D721Med (cell line): ENCODE data around the gene KDM6A.
"Not testable (repeated sequence)": the region's sequence is repeated elsewhere in the genome, so short reads cannot be mapped to it uniquely, and the experiment has no call there.

Source experiments
- DNase-seq: peaks from one replicate; pipeline ENCODE4 v3.0.0; 2011; ENCODE audit warnings: low spot score; ENCODE audit not compliant: insufficient read length
- FAIRE-seq: peaks from 2 replicates; lab custom pipeline; 2011; peaks lifted over from hg19 to GRCh38; lab: Jason Lieb, UNC
- TF ChIP-seq, protein P1 (sequence below): IDR thresholded peaks from 2 replicates; pipeline ENCODE4 v1.5.1; 2012; ENCODE audit warnings: mild to moderate bottlenecking, control low read depth; ENCODE audit not compliant: insufficient read depth; ENCODE audit errors: missing control alignments

KDM6A gene

GRCh38 chrX:45083314-45083713 lies 210.3 kb downstream of the KDM6A start:
- no peak for DNase-seq
- TF ChIP-seq, protein P1, sequence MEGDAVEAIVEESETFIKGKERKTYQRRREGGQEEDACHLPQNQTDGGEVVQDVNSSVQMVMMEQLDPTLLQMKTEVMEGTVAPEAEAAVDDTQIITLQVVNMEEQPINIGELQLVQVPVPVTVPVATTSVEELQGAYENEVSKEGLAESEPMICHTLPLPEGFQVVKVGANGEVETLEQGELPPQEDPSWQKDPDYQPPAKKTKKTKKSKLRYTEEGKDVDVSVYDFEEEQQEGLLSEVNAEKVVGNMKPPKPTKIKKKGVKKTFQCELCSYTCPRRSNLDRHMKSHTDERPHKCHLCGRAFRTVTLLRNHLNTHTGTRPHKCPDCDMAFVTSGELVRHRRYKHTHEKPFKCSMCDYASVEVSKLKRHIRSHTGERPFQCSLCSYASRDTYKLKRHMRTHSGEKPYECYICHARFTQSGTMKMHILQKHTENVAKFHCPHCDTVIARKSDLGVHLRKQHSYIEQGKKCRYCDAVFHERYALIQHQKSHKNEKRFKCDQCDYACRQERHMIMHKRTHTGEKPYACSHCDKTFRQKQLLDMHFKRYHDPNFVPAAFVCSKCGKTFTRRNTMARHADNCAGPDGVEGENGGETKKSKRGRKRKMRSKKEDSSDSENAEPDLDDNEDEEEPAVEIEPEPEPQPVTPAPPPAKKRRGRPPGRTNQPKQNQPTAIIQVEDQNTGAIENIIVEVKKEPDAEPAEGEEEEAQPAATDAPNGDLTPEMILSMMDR: no peak
- FAIRE-seq: no peak

DNA sequence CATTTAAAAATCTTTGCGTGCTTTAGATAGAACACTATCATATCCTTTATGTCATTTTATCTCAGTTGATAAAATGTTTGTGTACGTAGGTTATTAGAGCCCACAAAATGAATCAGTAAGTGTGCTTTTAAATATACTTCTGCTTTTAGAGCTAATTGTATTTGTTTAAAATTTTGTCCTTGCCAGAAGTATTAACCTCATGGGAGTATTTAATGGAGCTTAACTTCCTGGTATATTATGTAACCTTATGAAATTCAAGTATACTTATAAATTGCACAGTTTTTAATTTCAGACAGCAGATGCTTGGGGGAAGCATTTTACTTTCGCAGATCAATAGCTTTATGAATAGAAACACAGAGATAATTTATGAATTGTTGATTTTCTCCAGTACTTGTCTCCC lies 237.5 kb downstream of the KDM6A start:
- DNase-seq (no peak), FAIRE-seq (no peak)
- TF ChIP-seq, protein P1: no peak

GRCh38 chrX:45126158-45126557 lies 253.2 kb downstream of the KDM6A start:
- FAIRE-seq (no peak), DNase-seq (no peak)
- TF ChIP-seq, protein P1: no peak

DNA sequence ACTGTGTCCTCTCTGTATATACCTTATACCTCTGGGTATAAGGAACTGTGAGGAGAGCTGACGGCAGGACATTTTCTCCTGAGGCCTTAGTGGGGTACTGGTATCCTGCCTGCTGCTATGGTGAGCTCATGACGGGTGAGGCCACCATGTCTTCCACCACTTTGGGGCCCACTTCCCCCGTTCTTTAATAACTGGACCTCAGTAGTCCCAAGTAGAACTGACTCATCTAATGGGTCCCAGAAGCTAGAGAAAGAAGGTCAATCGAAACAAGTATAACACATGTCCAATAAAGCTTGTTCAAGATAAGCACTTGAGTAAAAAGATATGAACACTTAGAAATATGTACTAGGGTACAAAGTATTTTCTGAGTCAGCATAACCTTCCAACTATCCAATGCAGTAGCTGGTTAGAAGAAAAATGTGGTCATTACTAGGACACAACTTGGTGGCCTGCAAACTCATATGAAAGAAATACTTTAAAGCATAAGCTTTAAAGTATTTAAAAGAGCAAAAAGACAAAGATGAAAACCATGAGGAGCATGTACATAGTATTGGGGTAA lies 256.0 kb downstream of the KDM6A start:
- no peak for FAIRE-seq

GRCh38 chrX:45133465-45133864 lies 260.5 kb downstream of the KDM6A start:
- TF ChIP-seq, protein P1: no peak
- FAIRE-seq (no peak), DNase-seq (no peak)

More for the DNA sequence above, 256.0 kb downstream of the KDM6A start:
- DNase-seq: no peak
- TF ChIP-seq, protein P1: no peak

GRCh38 chrX:45134315-45134731 lies 261.3 kb downstream of the KDM6A start:
- TF ChIP-seq, protein P1: no peak
- FAIRE-seq: no peak
- no peak for DNase-seq

DNA sequence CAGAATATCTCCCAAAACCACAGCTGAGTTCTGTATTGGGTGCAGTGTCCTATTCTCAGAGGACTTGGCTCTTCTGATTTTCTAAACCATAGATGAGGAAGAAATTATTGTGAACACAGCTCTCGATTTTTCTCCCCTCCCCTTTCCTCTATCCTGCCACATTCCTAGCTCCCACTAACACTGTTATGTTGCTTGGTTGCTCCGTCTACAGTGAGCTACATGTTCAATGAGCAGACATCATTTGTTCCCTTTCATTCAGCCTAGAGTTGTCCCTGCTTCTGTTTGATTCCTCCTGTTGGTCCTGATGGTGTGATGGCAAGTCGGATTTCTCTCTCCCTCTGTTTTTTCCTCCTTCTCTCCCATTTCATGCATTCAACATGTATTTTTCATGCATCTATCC lies 261.8 kb downstream of the KDM6A start:
- TF ChIP-seq, protein P1: no peak
- FAIRE-seq (no peak), DNase-seq (no peak)

DNA sequence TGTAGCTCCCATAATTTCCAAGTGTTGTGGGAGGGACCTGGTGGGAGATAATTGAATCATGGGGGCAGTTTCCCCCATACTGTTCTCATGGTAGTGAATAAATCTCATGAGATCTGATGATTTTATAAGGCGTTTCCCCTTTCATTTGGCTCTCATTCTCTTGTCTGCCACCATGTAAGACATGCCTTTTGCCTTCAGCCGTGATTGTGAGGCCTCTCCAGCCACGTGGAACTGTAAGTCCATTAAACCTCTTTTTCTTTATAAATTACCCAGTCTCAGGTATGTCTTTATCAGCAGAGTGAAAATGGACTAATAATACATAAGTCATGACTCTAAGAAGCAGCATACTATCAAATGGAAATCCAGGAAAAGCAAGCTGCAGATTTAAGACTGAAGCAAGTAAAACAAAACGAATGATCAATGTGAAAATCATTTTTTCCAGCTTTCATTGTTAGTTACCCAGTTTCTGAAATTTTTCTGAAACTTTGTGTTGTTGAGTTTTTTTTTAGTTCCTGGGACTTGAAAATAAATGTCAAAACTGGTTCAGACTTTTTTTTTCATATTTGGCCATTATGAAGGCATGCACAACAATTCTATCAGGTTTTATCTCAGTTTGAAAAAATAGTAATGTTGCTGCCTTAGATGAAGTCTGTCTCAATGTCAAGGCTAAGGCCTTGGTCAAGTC lies 262.5 kb downstream of the KDM6A start:
- not testable (repeated sequence) for DNase-seq, FAIRE-seq
